Measurements from ENCODE around the gene WWOX. TPM values are rescaled to one million over a fixed set of nuclear protein-coding genes. Genes with fewer than 3 reads are reported as not detected.

The WWOX gene
- total RNA-seq, 1 experiment from 2014 or later, result 15.6 TPM

- Histone ChIP-seq H3K4me2 (ENCODE audit: insufficient read depth, insufficient read length, low read length) (no peak overlapping the region), H2AFZ (ENCODE audit: low read length) (no peak overlapping the region), H3K56ac (ENCODE audit: insufficient read length, low read depth, low read length) (no peak overlapping the region), H4K20me1 (ENCODE audit: control insufficient read depth, insufficient read depth, insufficient read length) (no peaks in the 10 kb centered on the region), H2BK20ac (ENCODE audit: low read depth, low read length, poor library complexity, severe bottlenecking) (no peak overlapping the region), H3K4ac (ENCODE audit: low read depth, low read length) (no peak overlapping the region), H3K23ac (ENCODE audit: insufficient read length, low read depth, low read length) (no peak overlapping the region), H2BK12ac (ENCODE audit: insufficient read length, low read depth, low read length) (no peak overlapping the region), H3T11ph (ENCODE audit: low read length) (no peak overlapping the region), H4K5ac (ENCODE audit: insufficient read length, low read depth, low read length) (no peak overlapping the region), H3K18ac (ENCODE audit: insufficient read length, low read depth, low read length) (no peak overlapping the region), H3K4me1 (ENCODE audit: insufficient read depth, low read length) (no peaks in the 10 kb centered on the region), H3K23me2 (ENCODE audit: insufficient read length, low read depth, low read length, poor library complexity, severe bottlenecking) (no peaks in the 10 kb centered on the region), H3K79me2 (ENCODE audit: insufficient read depth, low read length) (no peaks in the 10 kb centered on the region), H4K91ac (ENCODE audit: insufficient read length, low read depth, low read length) (no peak overlapping the region), H2AK5ac (ENCODE audit: insufficient read length, low read length) (no peak overlapping the region), H4K8ac (replicated peaks; ENCODE audit: insufficient read length, low read depth, low read length) (no peak overlapping the region), H3K9ac (ENCODE audit: extremely low read depth, insufficient read length, low read length) (no peak overlapping the region), H2BK5ac (ENCODE audit: insufficient read length, low read length) (no peak overlapping the region), H3K27ac (ENCODE audit: insufficient read length, low read depth, low read length) (no peak overlapping the region), H3K14ac (ENCODE audit: insufficient read depth, low read length) (no peak overlapping the region), H3K9me3 (ENCODE audit: control insufficient read depth, low read depth, low read length) (no peaks in the 10 kb centered on the region), H2BK15ac (ENCODE audit: low read depth, low read length) (no peak overlapping the region), H3K27me3 (ENCODE audit: insufficient read depth, low read length) (no peaks in the 10 kb centered on the region), H3K79me1 (ENCODE audit: insufficient read depth, low read depth, low read length, poor library complexity, severe bottlenecking) (no peaks in the 10 kb centered on the region), H2BK120ac (ENCODE audit: low read depth, low read length, poor library complexity, severe bottlenecking) (no peak overlapping the region)
- TF ChIP-seq CTCF (conservative IDR thresholded peaks at IDR 0.05), result no peak
- Mint-ChIP-seq H3K4me1 (peaks cover 2% of the 10 kb centered on the region in 2 experiments; a peak in 1 of 4 replicates), H3K9me3 (no peaks in the 10 kb centered on the region), H3K36me3 (ENCODE audit: insufficient read depth in 1 of 3, low read depth in 3 of 3) (no peaks in the 10 kb centered on the region), H3K4me3 (no peak overlapping the region), H3K27me3 (ENCODE audit: low read depth) (no peaks in the 10 kb centered on the region; the same call in 1 of the 2 replicates), H3K27ac (no peak overlapping the region)
- WGBS (ENCODE audit: extremely low coverage, insufficient read length, low lambda C conversion rate), result no CpG with 5 or more reads among the region's 5 CpGs
- DNase-seq, result no peak
These were observed 585.4 kb downstream of the WWOX start for GRCh38 chr16:78684655-78685375.
